PC-9 (cell line): ENCODE data around the gene GBA3. TPM values are rescaled to one million over a fixed set of nuclear protein-coding genes. Genes with fewer than 3 reads are reported as not detected.

Experiments used
- BruUV-seq: library from RNA; stranded (reverse); fragments of 400-500 nt; replicated peaks from 2 replicates; lab custom pipeline; 2021; lab: Mats Ljungman, UMichigan
- CTCF ChIA-PET: fragments of 300-600 bp; sonication (Branson Sonifier 250); formaldehyde crosslinking; loops from one replicate; lab custom pipeline; 2022; ENCODE audit warnings: antibody characterized with exemption; lab: Charles Lee
- POLR2A ChIA-PET: fragments of 300-600 bp; sonication (Branson Sonifier 250); formaldehyde crosslinking; loops from one replicate; lab custom pipeline; 2022; ENCODE audit warnings: antibody characterized with exemption; ENCODE audit not compliant: unreplicated experiment; lab: Charles Lee
- DNase-seq, 2 experiments: peaks; one replicate each; pipeline versions ENCODE4 v3.0.0 to v3.0.0-alpha.2; 2015 to 2022; ENCODE audit warnings: mixed read lengths in 1 of 2
- H2AFZ ChIP-seq: fragments of 200-600 bp; sonication (generic); 2 replicates; pipeline ENCODE4 v1.8.1; 2017; ENCODE audit warnings: antibody characterized with exemption
- H3F3A ChIP-seq: fragments of 200-600 bp; sonication (generic); 2 replicates; pipeline ENCODE4 v1.8.1; 2017; ENCODE audit warnings: antibody characterized with exemption, mild to moderate bottlenecking, low read depth; ENCODE audit not compliant: insufficient read depth
- H3K27ac ChIP-seq: fragments of 200-600 bp; sonication (generic); 2 replicates; pipeline ENCODE4 v1.6.1; 2016; ENCODE audit warnings: mixed run types
- H3K27me3 ChIP-seq: fragments of 200-600 bp; sonication (generic); 2 replicates; pipeline ENCODE4 v1.6.1; 2016; ENCODE audit warnings: low read depth, mixed run types; ENCODE audit not compliant: insufficient read depth
- H3K36me3 ChIP-seq: fragments of 200-600 bp; sonication (generic); 2 replicates; pipeline ENCODE4 v1.6.1; 2016; ENCODE audit warnings: low read depth, mixed run types
- H3K4me1 ChIP-seq: fragments of 200-600 bp; sonication (generic); replicated peaks from 2 replicates; pipeline ENCODE4 v1.6.1; 2016; ENCODE audit warnings: mixed run types; ENCODE audit not compliant: insufficient read depth
- H3K4me2 ChIP-seq: fragments of 200-600 bp; sonication (generic); 2 replicates; pipeline ENCODE4 v1.6.1; 2017; ENCODE audit warnings: mixed run types
- H3K4me3 ChIP-seq: fragments of 200-600 bp; sonication (generic); 2 replicates; pipeline ENCODE4 v1.6.1; 2016; ENCODE audit warnings: mixed run types
- H3K79me2 ChIP-seq: fragments of 200-600 bp; sonication (generic); 2 replicates; pipeline ENCODE4 v1.6.1; 2017; ENCODE audit warnings: low read depth, mixed run types
- H3K9me2 ChIP-seq: fragments of 200-600 bp; sonication (generic); 2 replicates; pipeline ENCODE4 v1.8.1; 2017; ENCODE audit warnings: mild to moderate bottlenecking; ENCODE audit not compliant: insufficient read depth
- H3K9me3 ChIP-seq: fragments of 200-600 bp; sonication (generic); 2 replicates; pipeline ENCODE4 v1.8.1; 2016; ENCODE audit warnings: low read depth; ENCODE audit not compliant: insufficient read depth
- H4K20me1 ChIP-seq: fragments of 200-600 bp; sonication (generic); 2 replicates; pipeline ENCODE4 v1.8.1; 2017; ENCODE audit not compliant: insufficient read depth
- CTCF ChIP-seq: fragments of 200-600 bp; sonication (generic); conservative IDR thresholded peaks from 2 replicates; pipeline ENCODE4 v1.6.1; 2017; ENCODE audit warnings: mixed run types, antibody characterized with exemption, mild to moderate bottlenecking, moderate library complexity
- EZH2 ChIP-seq: fragments of 200-600 bp; sonication (generic); IDR thresholded peaks from 2 replicates; pipeline ENCODE4 v1.8.0; 2017; ENCODE audit warnings: antibody characterized with exemption, low read depth
- intact Hi-C: fragments of 100-400 bp; cut with micrococcal nuclease; formaldehyde crosslinking; loops from one replicate; pipeline ENCODE4 v1.10.0; 2022; ENCODE audit not compliant: unreplicated experiment
- total RNA-seq: library from RNA; stranded (reverse); gene quantifications from 2 replicates; pipeline ENCODE4 v1.2.3, GENCODE V29; 2021

GBA3 gene
- total RNA-seq, 1 experiment from 2014 or later = not detected

- H3K4me1 ChIP-seq = no peaks in the 10 kb centered on the region
- no peak overlapping the region for H3K4me2 ChIP-seq
- TF ChIP-seq EZH2 (no peak), CTCF (no peak)
- no peak overlapping the region for H3K27ac ChIP-seq
- H2AFZ ChIP-seq = no peak overlapping the region
- no peak for DNase-seq
- no peaks in the 10 kb centered on the region for H4K20me1 ChIP-seq
- H3K9me3 ChIP-seq = no peaks in the 10 kb centered on the region
- no peaks in the 10 kb centered on the region for H3K9me2 ChIP-seq
- intact Hi-C loops = no loop called here
- H3F3A ChIP-seq = no peaks in the 10 kb centered on the region
- no peaks in the 10 kb centered on the region for H3K79me2 ChIP-seq
- H3K4me3 ChIP-seq = no peak overlapping the region
- H3K36me3 ChIP-seq = no peaks in the 10 kb centered on the region
- CTCF ChIA-PET = no interaction called here
- POLR2A ChIA-PET = no interaction called here
- H3K27me3 ChIP-seq = no peaks in the 10 kb centered on the region
- BruUV-seq = no TSS peak
These were observed 87.6 kb downstream of the GBA3 start for GRCh38 chr4:22780317-22780716.

GRCh38 chr4:22780797-22781196 is 88.1 kb downstream of the GBA3 start:
- no peaks in the 10 kb centered on the region for H3K4me1 ChIP-seq
- no peaks in the 10 kb centered on the region for H3K27me3 ChIP-seq
- no peak for DNase-seq
- no peak overlapping the region for H3K4me3 ChIP-seq
- no peaks in the 10 kb centered on the region for H4K20me1 ChIP-seq
- no peak overlapping the region for H2AFZ ChIP-seq
- H3K4me2 ChIP-seq = no peak overlapping the region
- no peaks in the 10 kb centered on the region for H3K36me3 ChIP-seq
- intact Hi-C loops = no loop called here
- BruUV-seq = no TSS peak
- no peaks in the 10 kb centered on the region for H3K9me3 ChIP-seq
- no peak overlapping the region for H3K27ac ChIP-seq
- H3K9me2 ChIP-seq = no peaks in the 10 kb centered on the region
- ChIA-PET CTCF (no interaction called here), POLR2A (no interaction called here)
- no peaks in the 10 kb centered on the region for H3F3A ChIP-seq
- TF ChIP-seq CTCF (no peak), EZH2 (no peak)
- H3K79me2 ChIP-seq = no peaks in the 10 kb centered on the region

GRCh38 chr4:22787753-22788375 is 95.1 kb downstream of the GBA3 start:
- TF ChIP-seq EZH2 (no peak), CTCF (no peak)
- Histone ChIP-seq H3K4me1 (no peaks in the 10 kb centered on the region), H3K27me3 (no peaks in the 10 kb centered on the region), H3K9me2 (no peaks in the 10 kb centered on the region), H3K79me2 (no peaks in the 10 kb centered on the region), H3K9me3 (no peaks in the 10 kb centered on the region), H3F3A (no peaks in the 10 kb centered on the region), H3K27ac (no peak overlapping the region), H3K4me2 (no peak overlapping the region), H3K4me3 (no peak overlapping the region), H4K20me1 (no peaks in the 10 kb centered on the region), H3K36me3 (no peaks in the 10 kb centered on the region), H2AFZ (no peak overlapping the region)
- no TSS peak for BruUV-seq
- ChIA-PET POLR2A (no interaction called here), CTCF (no interaction called here)
- DNase-seq = no peak
- intact Hi-C loops = no loop called here
